GM11168 (cell line): ENCODE measurements around the gene HMOX1.

Experiments
- in situ Hi-C: fragments of 300-500 bp; cut with MboI; formaldehyde crosslinking; loops from one replicate; pipeline ENCODE4 v1.12.0; 2022; ENCODE audit warnings: low sequenced_read_pairs; ENCODE audit not compliant: unreplicated experiment

Gene HMOX1

DNA sequence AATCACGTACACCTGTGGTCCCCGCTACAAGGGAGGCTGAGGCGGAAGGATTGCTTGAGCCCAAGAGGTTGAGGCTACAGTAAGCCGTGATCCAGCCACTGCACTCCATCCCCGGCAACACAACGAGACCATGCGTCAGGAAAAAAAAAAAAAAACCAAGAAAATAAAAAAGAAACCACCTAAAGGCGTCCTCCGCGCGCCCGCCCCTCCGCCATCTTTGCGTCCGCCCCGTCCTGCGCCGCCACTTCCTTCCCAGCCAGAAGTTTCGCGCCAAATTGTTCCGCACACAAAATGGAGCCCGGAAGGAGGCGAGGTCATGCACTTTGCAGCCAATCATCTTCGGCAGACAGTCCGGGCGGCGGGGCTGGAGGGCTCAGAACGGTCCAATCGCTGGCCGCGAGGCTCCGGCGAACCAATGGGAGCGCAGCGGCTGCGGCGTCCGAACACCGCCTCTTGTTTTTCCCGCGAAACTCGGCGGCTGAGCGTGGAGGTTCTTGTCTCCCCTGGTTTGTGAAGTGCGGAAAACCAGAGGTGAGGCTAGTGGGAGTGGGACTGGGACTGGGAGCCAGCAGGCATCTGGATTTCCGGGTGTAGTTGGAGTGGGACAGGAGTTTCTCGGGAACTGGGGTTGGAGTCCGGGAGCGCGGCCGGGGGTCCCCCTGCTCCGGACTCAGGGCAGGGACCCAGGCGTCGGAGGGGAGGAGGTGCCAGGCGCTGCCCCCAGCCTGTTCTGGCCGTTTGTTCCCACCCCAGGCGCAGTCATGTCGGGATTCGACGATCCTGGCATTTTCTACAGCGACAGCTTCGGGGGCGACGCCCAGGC lies 19.0 kb downstream of the HMOX1 start, which contains the start of gene MCM5:
TSS of gene MCM5 (plus strand) at position 463 of the 823 bp plus-strand sequence. CDS start at position 762, 299 bp downstream.
- in situ Hi-C loops: no loop called here

- in situ Hi-C loops: no loop called here
These were observed 19.6 kb downstream of the HMOX1 start for GRCh38 chr22:35400501-35400790.

GRCh38 chr22:35401863-35402262 lies 21.0 kb downstream of the HMOX1 start:
- in situ Hi-C loops: no loop called here

DNA sequence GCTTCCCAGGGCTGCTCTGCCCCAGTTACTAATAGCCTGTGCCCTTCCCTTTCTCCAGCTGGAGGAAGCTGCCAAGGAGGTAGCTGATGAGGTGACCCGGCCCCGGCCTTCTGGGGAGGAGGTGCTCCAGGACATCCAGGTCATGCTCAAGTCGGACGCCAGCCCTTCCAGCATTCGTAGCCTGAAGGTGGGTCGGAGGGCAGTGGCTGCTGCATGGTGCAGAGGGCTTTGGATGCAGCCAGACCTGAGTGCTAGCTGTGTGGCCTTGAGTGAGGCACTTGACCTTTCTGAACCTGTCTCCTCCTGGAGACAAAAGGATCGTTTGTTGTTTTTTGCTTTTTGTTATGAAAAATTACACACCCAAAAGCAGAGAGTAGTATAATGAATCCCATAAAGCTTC lies 22.5 kb downstream of the HMOX1 start:
- in situ Hi-C loops: no loop called here

DNA sequence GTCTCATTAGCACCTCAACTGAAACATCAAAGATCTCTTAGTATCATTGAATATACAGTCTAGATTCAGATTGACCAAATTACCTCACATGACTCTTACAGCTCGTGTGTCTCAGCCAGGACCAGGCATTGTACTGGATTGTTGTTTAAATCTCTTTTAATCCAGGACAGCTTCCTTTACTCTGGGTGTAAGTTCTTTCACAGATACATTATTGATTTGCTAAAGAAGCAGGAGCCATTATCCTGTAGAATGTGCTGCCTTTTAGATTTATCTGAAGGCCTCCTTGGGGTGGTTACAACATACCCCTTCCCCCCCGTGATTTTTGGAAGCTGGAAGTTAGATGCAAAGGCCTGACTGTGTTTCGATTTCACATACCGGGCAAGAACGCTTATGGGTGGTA lies 23.3 kb downstream of the HMOX1 start:
- in situ Hi-C loops: no loop called here

DNA sequence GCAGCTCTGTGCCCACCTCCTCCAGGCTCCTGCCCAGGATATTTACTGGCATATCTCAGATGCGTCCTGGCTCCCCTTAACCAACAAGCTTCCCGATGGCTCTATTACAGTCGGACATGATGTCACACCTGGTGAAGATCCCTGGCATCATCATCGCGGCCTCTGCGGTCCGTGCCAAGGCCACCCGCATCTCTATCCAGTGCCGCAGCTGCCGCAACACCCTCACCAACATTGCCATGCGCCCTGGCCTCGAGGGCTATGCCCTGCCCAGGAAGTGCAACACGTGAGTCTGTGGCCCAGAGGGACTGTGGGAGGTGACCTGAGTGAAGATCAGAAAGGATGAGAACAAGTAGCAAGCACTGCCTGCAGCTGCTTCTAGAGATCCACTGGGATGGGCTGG lies 25.5 kb downstream of the HMOX1 start:
- in situ Hi-C loops: no loop called here

GRCh38 chr22:35407362-35407761 lies 26.5 kb downstream of the HMOX1 start:
- in situ Hi-C loops: no loop called here

- in situ Hi-C loops: no loop called here
These were observed 29.1 kb downstream of the HMOX1 start for GRCh38 chr22:35409783-35410662.

DNA sequence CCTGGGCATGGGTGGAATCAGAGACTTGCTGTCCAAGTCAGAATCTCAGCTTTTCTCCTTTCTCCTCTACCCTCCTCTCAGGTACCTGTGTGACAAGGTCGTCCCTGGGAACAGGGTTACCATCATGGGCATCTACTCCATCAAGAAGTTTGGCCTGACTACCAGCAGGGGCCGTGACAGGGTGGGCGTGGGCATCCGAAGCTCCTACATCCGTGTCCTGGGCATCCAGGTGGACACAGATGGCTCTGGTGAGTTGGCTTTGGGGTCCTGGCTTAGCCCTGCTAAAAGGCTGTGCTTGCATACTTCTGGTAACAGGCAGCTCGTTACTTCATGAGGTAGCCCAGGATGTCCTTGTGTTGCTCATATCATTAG lies 29.8 kb downstream of the HMOX1 start:
- in situ Hi-C loops: no loop called here

GRCh38 chr22:35411102-35411501 lies 30.2 kb downstream of the HMOX1 start:
- in situ Hi-C loops: no loop called here

DNA sequence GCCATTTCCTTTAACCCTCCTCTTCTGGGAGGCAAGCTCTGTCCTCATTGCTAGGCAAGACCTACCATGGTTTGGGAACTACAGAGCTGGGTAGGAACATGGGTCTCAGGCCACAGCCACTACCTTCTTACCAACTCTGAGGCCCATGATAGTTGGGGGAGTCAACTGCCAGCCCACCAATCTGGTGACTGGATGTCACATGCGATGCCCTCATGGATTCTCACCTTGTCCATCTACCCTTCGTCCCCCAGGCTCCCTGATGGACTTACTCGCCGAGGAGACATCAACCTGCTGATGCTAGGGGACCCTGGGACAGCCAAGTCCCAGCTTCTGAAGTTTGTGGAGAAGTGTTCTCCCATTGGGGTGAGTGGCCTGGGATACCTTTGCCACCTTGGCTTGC lies 32.7 kb downstream of the HMOX1 start:
- in situ Hi-C loops: no loop called here

GRCh38 chr22:35417606-35418005 lies 36.7 kb downstream of the HMOX1 start:
- in situ Hi-C loops: no loop called here

- in situ Hi-C loops: no loop called here
These were observed 37.2 kb downstream of the HMOX1 start for GRCh38 chr22:35418088-35418487.

DNA sequence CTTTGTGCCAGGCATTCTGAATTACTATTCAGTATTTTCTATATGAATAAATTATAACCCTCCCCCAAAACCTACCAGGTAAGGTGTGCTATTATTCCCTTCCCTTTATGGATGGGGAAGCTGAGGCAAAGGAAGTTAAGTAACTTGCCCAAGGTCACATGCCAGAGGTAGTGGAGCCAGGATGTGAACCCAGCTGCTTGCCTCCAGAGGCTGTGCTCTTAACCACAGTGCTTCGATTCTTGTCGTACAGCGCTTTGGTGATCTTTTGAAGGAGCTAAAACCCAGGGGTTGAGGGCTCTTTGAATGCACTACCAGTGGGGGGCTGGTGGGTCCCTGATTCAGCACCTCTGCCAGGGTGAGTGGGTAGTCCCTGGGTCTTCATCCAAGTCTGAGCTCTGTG lies 37.8 kb downstream of the HMOX1 start:
- in situ Hi-C loops: no loop called here

- in situ Hi-C loops: loop anchor here (10.0 kb wide), 1 partner anchor 65 kb away; no protein-coding TSS in a partner anchor
These were observed 38.9 kb downstream of the HMOX1 start for GRCh38 chr22:35419756-35420155.

DNA sequence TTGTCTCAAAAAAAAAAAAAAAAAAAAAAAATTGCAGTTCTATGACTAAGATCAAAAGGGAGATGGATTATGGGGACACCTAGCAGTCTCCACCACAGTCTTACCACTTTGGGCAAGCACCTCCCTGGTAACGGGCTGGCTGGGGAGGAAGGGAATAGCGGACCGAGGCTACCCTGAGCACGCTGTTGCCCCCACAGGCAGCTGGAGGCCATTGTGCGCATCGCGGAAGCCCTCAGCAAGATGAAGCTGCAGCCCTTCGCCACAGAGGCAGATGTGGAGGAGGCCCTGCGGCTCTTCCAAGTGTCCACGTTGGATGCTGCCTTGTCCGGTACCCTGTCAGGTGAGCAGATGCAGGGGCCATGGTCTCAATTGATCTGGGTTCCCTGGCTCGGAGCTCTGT lies 40.2 kb downstream of the HMOX1 start:
- in situ Hi-C loops: loop anchor here (10.0 kb wide), 1 partner anchor 66 kb away; no protein-coding TSS in a partner anchor

DNA sequence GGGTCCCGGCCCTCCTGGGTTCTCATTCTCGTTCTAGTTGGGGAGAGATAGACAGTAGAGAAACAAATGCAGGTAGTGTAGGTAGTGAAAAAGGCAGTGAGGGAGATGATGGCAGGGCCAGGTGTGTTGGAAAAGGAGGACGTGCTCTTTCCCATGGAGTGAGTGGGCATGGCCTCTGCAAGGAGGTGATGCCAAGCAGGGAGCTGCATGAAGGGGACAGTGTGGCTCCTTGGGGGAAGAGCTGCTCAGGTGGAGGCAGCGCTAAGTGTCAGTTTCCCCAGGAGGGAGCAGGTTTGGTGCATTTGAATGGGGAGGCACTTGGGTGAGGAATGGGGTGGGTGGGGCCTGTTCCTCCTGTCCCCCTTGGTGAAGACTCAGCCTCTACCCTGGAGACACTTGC lies 41.2 kb downstream of the HMOX1 start:
- in situ Hi-C loops: loop anchor here (10.0 kb wide), 1 partner anchor 67 kb away; no protein-coding TSS in a partner anchor

DNA sequence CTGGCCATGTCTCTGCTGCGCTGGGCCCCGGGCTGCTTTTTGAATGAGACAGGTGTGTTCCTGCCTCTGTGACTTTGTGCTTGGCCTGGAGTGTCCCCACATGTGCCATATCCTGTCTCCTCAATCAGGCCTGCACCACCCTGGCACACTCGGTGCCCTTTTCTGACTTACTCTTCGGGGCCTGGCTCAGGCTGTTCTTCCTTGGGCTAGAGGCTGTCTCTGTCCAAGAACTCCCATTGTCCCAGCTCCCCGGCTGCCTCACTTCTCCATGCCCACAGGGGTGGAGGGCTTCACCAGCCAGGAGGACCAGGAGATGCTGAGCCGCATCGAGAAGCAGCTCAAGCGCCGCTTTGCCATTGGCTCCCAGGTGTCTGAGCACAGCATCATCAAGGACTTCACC lies 42.0 kb downstream of the HMOX1 start:
- in situ Hi-C loops: loop anchor here (10.0 kb wide), 1 partner anchor 68 kb away; no protein-coding TSS in a partner anchor

DNA sequence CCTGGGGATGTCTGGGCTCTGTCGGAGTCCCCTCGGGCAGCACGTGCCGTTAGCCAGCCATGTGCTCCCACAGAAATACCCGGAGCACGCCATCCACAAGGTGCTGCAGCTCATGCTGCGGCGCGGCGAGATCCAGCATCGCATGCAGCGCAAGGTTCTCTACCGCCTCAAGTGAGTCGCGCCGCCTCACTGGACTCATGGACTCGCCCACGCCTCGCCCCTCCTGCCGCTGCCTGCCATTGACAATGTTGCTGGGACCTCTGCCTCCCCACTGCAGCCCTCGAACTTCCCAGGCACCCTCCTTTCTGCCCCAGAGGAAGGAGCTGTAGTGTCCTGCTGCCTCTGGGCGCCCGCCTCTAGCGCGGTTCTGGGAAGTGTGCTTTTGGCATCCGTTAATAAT lies 43.2 kb downstream of the HMOX1 start:
- in situ Hi-C loops: loop anchor here (10.0 kb wide), 1 partner anchor 69 kb away; no protein-coding TSS in a partner anchor

- in situ Hi-C loops: loop anchor here (10.0 kb wide), 1 partner anchor 70 kb away; no protein-coding TSS in a partner anchor
These were observed 43.9 kb downstream of the HMOX1 start for GRCh38 chr22:35424761-35425160.

DNA sequence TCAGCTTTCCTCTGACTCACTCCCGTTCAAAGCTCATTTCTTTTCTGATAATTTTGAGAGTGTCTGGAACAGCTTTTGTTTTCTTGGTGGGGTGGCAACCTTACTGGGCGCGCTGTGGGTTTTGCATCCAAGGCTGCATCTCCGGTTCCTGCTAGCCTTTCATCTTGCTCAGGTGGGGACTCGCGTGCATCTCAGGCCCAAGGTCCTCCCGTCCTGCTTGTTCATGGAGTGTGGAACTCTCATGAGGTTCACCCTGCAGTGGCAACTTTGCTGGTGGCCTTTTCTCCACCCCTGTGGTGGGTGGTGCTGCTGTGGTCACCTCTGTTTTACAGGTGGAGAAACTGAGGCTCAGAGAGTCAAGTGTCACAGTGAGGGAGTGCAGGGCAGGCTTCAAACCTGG lies 44.6 kb downstream of the HMOX1 start:
- in situ Hi-C loops: loop anchor here (10.0 kb wide), 1 partner anchor 71 kb away; no protein-coding TSS in a partner anchor
